AG04449 (cell line): ENCODE measurements around the gene KCTD3.

Experiments
- CTCF ChIA-PET: fragments of 350-600 bp; formaldehyde crosslinking; extraction: SDS; loops from one replicate; lab custom pipeline; 2021; ENCODE audit warnings: antibody characterized with exemption; lab: Yijun Ruan, JAX
- POLR2A ChIA-PET: fragments of 400-600, 350-600 bp; formaldehyde crosslinking; extraction: SDS; loops from one replicate; lab custom pipeline; 2020; ENCODE audit warnings: antibody characterized with exemption, inconsistent platforms; lab: Yijun Ruan, JAX
- DNase-seq: peaks from one replicate; pipeline ENCODE4 v3.0.0-alpha.2; 2010; ENCODE audit warnings: low read depth, low spot score
- H3K4me3 ChIP-seq: 2 replicates; pipeline ENCODE4 v1.5.1; 2011; ENCODE audit warnings: low read depth, mild to moderate bottlenecking, control low read depth, low read length
- TF ChIP-seq, protein P1 (sequence below): IDR thresholded peaks from one replicate; pipeline ENCODE4 v1.5.1; 2011; ENCODE audit warnings: mild to moderate bottlenecking, moderate library complexity, low read length, control low read depth, inconsistent platforms; ENCODE audit not compliant: insufficient read depth; ENCODE audit errors: missing control alignments

Gene KCTD3

DNA sequence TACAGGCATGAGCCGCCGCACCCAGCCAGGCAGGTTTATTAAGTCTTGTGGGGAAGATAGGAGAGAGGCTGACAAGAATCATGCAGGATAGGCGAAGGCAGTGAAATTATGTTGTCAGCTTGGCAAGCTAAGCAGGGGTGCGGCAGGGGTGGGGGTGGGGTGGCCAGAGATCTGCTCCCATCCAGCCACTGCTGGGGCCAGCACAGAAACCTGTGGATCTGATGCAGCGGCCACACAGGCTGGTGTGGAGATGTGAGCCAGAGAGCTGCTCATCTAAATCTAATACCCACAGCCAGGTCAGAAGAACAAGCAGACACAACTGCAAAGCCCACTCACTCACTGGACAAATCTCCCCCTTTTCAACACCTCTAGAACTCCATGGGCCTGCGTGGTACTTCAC is 68.7 kb downstream of the KCTD3 start:
- no peak overlapping the region for H3K4me3 ChIP-seq
- ChIA-PET CTCF (no interaction called here), POLR2A (no interaction called here)
- DNase-seq = no peak
- TF ChIP-seq, protein P1, sequence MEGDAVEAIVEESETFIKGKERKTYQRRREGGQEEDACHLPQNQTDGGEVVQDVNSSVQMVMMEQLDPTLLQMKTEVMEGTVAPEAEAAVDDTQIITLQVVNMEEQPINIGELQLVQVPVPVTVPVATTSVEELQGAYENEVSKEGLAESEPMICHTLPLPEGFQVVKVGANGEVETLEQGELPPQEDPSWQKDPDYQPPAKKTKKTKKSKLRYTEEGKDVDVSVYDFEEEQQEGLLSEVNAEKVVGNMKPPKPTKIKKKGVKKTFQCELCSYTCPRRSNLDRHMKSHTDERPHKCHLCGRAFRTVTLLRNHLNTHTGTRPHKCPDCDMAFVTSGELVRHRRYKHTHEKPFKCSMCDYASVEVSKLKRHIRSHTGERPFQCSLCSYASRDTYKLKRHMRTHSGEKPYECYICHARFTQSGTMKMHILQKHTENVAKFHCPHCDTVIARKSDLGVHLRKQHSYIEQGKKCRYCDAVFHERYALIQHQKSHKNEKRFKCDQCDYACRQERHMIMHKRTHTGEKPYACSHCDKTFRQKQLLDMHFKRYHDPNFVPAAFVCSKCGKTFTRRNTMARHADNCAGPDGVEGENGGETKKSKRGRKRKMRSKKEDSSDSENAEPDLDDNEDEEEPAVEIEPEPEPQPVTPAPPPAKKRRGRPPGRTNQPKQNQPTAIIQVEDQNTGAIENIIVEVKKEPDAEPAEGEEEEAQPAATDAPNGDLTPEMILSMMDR = no peak

DNA sequence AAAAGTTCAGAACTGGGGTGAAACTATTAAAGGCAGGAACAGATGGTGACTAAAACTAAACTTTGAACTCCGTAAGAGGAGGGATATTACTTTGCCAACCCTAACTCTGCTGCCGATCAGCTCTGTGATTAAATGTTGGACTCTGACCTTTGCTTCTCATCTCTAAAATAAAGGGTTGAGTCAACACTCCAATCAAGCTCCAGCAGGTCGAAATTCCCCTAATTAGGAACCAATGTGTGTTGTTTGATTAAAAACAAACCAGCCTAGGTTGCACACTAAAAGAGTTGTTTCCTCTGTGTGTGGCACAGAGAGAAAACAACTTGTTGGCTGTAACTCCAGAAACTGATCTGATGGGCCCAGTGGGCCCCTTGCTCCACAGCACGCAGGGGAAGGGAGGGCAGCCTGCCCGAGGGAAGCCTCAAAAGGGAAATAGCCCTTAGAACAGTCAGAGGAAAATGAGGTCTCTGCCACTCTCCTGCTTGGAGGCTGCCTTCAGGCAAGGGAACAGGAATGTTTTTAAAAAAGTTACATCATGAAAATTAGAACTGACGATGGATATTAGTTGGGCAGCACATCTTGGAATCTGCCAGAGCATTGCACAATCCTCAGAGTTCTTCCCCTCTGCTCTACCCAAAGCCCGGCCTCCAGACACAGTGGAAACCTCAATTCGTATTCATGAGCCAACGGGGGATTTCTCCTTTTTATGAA is 69.3 kb downstream of the KCTD3 start:
- ChIA-PET CTCF (no interaction called here), POLR2A (no interaction called here)
- peak; percentile 36 for DNase-seq
- H3K4me3 ChIP-seq = no peak overlapping the region
- TF ChIP-seq, protein P1 = no peak

DNA sequence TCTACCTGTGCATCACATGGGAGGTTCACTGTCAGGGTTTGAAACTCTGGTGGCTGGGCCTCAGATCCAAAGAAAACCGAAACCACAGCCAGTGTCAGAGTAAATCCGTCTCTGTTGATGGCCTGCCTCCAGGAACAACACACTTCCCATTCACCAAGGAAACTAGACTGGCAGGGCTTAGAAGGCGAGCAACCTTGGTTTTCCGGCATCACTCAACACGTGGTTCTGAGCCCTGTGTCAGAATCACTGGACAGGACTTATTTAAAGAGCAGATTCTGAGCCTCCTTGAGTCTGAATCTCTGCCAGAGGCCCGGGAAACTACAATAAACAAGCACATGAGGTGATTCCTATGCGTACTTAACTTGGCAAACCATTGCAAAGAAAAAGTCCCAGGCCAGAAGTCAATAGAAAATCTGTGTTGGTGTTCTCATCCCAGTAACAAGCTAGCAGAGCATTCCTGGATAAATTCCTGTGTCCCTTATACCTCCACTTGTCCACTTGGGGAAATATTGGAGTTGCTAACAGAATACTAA is 70.0 kb downstream of the KCTD3 start:
- TF ChIP-seq, protein P1 = no peak
- CTCF ChIA-PET = no interaction called here
- H3K4me3 ChIP-seq = no peak overlapping the region
- POLR2A ChIA-PET = no interaction called here
- peak; percentile 2 for DNase-seq

DNA sequence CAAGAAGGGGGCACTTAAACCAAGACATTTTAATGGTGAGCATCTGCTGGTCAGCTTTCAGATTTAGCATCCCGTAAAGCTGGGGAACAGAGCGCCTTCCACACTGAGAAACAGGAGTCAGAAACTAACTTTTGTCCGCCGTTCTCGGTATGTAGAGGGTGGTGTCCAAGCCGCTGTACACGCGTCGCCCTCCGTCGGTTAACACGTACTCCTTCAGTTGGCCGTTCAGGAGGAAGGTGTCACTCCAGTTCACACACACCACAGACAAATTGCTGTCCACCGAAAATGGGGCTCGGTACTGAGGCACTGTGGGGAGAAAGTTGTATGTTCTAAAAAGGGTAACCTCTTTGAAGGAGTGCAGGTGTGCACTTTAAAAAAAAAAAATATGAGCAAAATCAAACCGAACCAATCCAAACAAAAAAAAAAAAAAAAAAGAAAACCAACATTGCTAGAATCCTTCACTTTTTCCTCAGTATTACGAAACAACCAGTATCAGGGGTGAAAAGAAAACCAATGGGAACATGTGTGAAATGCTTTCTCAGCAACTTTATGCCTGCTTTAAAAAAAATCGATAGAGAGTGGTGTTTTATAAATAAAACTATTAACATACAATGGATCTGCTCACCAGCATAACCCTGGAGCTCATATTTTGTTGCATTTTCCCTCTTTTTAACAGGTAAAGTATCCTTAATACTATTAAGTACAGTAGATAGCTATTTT is 73.5 kb downstream of the KCTD3 start:
- H3K4me3 ChIP-seq = no peak overlapping the region
- POLR2A ChIA-PET = no interaction called here
- TF ChIP-seq, protein P1 = no peak
- CTCF ChIA-PET = no interaction called here
- DNase-seq = no peak

DNA sequence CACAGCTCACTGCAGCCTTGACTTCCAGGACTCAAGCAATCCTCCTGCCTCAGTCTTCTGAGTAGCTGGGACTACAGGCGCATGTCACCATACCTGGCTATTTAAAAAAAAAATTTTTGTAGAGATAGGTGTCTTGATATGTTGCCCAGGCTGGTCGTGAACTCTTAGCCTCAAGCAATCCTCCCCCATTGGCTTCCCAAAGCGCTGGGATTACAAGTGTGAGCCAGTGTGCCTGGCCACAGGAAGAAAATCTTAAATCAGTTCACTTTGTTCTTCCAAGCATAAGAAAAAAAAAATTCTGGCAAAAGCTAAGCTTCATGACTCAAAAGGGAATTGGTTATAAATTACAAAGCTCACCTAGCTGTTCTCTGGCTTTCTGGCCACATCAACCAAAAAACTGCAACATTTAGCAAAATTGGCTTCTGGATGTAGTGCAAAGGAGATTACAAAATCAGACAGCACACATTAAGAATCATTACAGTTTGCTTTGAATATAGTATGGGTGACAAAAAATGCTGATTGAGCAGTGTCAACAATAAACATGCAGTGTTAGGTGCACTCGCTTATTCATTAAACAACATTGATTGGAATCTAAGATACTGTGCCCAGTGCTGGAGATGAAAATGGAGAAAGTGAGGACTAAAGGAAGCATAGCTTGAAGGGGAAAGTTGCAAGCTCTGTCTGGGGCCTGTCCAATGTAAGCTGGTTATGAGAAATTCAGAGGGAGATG is 76.7 kb downstream of the KCTD3 start:
- H3K4me3 ChIP-seq = no peak overlapping the region
- no peak for DNase-seq
- POLR2A ChIA-PET = no interaction called here
- TF ChIP-seq, protein P1 = no peak
- CTCF ChIA-PET = no interaction called here

DNA sequence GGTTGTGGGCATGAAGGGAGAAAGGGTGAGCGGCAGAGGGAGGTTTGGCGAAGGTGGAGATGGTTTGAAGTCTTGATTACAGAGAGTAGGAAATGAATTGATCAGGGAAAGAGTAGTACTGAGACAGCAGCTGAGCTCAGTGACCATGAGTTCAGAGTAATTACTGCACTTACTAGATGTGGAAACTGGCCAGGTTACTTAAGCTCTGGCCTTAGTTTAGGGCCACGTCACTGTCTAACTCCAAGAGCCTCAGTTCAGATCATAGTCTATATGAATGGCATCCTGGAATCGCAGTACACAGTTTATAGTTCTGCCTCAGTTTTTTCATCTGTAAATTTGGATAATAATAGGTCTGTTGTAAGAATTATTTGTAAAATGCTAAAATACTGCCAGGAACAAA is 78.1 kb downstream of the KCTD3 start:
- DNase-seq = no peak
- TF ChIP-seq, protein P1 = no peak
- ChIA-PET CTCF (no interaction called here), POLR2A (no interaction called here)
- no peak overlapping the region for H3K4me3 ChIP-seq
